GM23338 (cell line): Measurements from ENCODE around the gene SPATA33.

Source experiments
- CREB1 ChIP-seq: fragments of 250-450 bp; sonication (Bioruptor Pico); IDR thresholded peaks from 2 replicates; pipeline ENCODE4 v1.5.0; 2020; ENCODE audit warnings: low read depth, mild to moderate bottlenecking, moderate library complexity
- EZH2 ChIP-seq: fragments of 200-600 bp; sonication (generic); IDR thresholded peaks from one replicate; pipeline ENCODE4 v1.8.0; 2017; ENCODE audit warnings: antibody characterized with exemption, mild to moderate bottlenecking, low read depth; ENCODE audit not compliant: unreplicated experiment
- EZH2phosphoT487 ChIP-seq: fragments of 200-600 bp; sonication (generic); IDR thresholded peaks from one replicate; pipeline ENCODE4 v1.8.1; 2018; ENCODE audit warnings: antibody characterized with exemption; ENCODE audit not compliant: unreplicated experiment
- JUNB ChIP-seq: IDR thresholded peaks from one replicate; pipeline ENCODE4 v1.6.1; 2016; ENCODE audit warnings: antibody characterized with exemption; ENCODE audit not compliant: unreplicated experiment
- NANOG ChIP-seq: IDR thresholded peaks from 2 replicates; pipeline ENCODE4 v1.6.1; 2016; ENCODE audit warnings: antibody characterized with exemption, borderline replicate concordance
- POLR2AphosphoS5 ChIP-seq: IDR thresholded peaks from 2 replicates; pipeline ENCODE4 v1.6.1; 2016; ENCODE audit warnings: antibody characterized with exemption, low read depth
- REST ChIP-seq: IDR thresholded peaks from one replicate; pipeline ENCODE4 v1.6.1; 2018; ENCODE audit warnings: antibody characterized with exemption; ENCODE audit not compliant: unreplicated experiment
- STAT1 ChIP-seq: IDR thresholded peaks from one replicate; pipeline ENCODE4 v1.6.1; 2016; ENCODE audit warnings: antibody characterized with exemption; ENCODE audit not compliant: unreplicated experiment
- ZNF114 ChIP-seq: fragments of 250-450 bp; sonication (Bioruptor Pico); IDR thresholded peaks from 2 replicates; pipeline ENCODE4 v1.5.0; 2020; ENCODE audit warnings: mild to moderate bottlenecking, moderate library complexity
- ZNF331 ChIP-seq: fragments of 250-450 bp; sonication (Bioruptor Pico); IDR thresholded peaks from 2 replicates; pipeline ENCODE4 v1.5.0; 2020; ENCODE audit warnings: low read depth, mild to moderate bottlenecking, moderate library complexity
- TF ChIP-seq, protein P1 (sequence below), 2 experiments: fragments of 200-600 bp in 1 of 2; sonication (generic) in 1 of 2; conservative IDR thresholded peaks; 2 replicates each; pipeline versions ENCODE4 v1.5.1 to v1.6.1; 2016 to 2017; ENCODE audit warnings: antibody characterized with exemption in 2 of 2, low read depth in 2 of 2, mild to moderate bottlenecking in 2 of 2, moderate library complexity in 1 of 2
- TF ChIP-seq, protein P2 (sequence below): IDR thresholded peaks from 2 replicates; pipeline ENCODE4 v1.6.1; 2016; ENCODE audit warnings: antibody characterized with exemption

DNA sequence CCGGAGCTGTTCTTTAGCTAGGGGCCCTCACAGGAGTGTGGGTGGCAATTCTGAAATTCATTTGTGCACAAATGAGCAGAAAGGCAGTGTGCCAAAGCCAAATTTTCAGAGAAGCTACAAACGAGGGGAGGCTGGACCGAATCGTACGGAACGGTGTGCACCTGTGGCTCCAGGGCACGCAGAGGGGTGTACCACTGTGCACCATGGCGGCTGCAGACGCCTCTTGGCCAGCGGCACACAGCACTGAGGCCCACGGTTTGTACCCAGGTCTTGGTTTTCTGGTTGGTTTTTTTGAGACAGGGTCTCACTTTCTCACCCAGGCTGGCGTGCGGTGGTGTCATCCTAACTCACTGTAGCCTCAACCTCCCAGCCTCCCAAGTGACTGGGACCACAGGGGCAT is 15.1 kb upstream of the SPATA33 start:
- TF ChIP-seq ZNF114 (CRISPR knock-in tag) (no peak), NANOG (no peak), REST (no peak), POLR2AphosphoS5 (no peak), EZH2 (no peak), EZH2phosphoT487 (no peak), CREB1 (CRISPR knock-in tag) (no peak), JUNB (no peak), ZNF331 (CRISPR knock-in tag) (no peak), STAT1 (no peak)
- TF ChIP-seq, protein P1, sequence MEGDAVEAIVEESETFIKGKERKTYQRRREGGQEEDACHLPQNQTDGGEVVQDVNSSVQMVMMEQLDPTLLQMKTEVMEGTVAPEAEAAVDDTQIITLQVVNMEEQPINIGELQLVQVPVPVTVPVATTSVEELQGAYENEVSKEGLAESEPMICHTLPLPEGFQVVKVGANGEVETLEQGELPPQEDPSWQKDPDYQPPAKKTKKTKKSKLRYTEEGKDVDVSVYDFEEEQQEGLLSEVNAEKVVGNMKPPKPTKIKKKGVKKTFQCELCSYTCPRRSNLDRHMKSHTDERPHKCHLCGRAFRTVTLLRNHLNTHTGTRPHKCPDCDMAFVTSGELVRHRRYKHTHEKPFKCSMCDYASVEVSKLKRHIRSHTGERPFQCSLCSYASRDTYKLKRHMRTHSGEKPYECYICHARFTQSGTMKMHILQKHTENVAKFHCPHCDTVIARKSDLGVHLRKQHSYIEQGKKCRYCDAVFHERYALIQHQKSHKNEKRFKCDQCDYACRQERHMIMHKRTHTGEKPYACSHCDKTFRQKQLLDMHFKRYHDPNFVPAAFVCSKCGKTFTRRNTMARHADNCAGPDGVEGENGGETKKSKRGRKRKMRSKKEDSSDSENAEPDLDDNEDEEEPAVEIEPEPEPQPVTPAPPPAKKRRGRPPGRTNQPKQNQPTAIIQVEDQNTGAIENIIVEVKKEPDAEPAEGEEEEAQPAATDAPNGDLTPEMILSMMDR (conservative IDR thresholded peaks at IDR 0.05; ENCODE audit: low read depth in 2 of 2) = no peak
- TF ChIP-seq, protein P2, sequence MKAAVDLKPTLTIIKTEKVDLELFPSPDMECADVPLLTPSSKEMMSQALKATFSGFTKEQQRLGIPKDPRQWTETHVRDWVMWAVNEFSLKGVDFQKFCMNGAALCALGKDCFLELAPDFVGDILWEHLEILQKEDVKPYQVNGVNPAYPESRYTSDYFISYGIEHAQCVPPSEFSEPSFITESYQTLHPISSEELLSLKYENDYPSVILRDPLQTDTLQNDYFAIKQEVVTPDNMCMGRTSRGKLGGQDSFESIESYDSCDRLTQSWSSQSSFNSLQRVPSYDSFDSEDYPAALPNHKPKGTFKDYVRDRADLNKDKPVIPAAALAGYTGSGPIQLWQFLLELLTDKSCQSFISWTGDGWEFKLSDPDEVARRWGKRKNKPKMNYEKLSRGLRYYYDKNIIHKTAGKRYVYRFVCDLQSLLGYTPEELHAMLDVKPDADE = no peak
